ENCODE data around the gene CABLES2.

GRCh38 chr20:62357681-62358080 lies 49.4 kb downstream of the CABLES2 start:
- no peak for TF ChIP-seq CTCF (conservative IDR thresholded peaks at IDR 0.05; ENCODE audit: low read depth, low read length)
- no peak for TF ChIP-seq USF2 (IDR thresholded peaks at IDR 0.05; ENCODE audit: low read depth, low read length)
- no peak for TF ChIP-seq MXI1 (IDR thresholded peaks at IDR 0.05; ENCODE audit: borderline replicate concordance, low read depth, low read length)
- no peak for TF ChIP-seq CEBPB (IDR thresholded peaks at IDR 0.05; ENCODE audit: low read depth, low read length)
- TF ChIP-seq CHD1 (IDR thresholded peaks at IDR 0.05; ENCODE audit: low read depth, low read length) = no peak
- TF ChIP-seq ELK1 (IDR thresholded peaks at IDR 0.05; ENCODE audit: borderline replicate concordance, low read depth, low read length) = no peak
- TF ChIP-seq POLR2A (IDR thresholded peaks at IDR 0.05; ENCODE audit: low read depth, low read length) = no peak
- no peak for TF ChIP-seq RFX5 (IDR thresholded peaks at IDR 0.05; ENCODE audit: low read depth, low read length)
- no peak for TF ChIP-seq NFE2L2 (IDR thresholded peaks at IDR 0.05; ENCODE audit: low read depth, low read length)
- no peak for TF ChIP-seq RCOR1 (IDR thresholded peaks at IDR 0.05; ENCODE audit: insufficient replicate concordance, low read length)

Measured in IMR-90 (cell line).